Astrocyte of the spinal cord (primary cell): Measurements from ENCODE around the gene IDI2.

ENCODE experiments used
- DNase-seq: peaks from one replicate; pipeline ENCODE4 v3.0.0; 2011; ENCODE audit warnings: low read depth, low spot score
- H3K4me3 ChIP-seq: 2 replicates; pipeline ENCODE4 v1.5.1; 2011; ENCODE audit warnings: low read depth, mild to moderate bottlenecking, low read length, moderate library complexity
- CTCF ChIP-seq: IDR thresholded peaks from 2 replicates; pipeline ENCODE4 v1.5.1; 2012; ENCODE audit warnings: low read depth, mild to moderate bottlenecking, low read length, inconsistent platforms
- in situ Hi-C: cut with HindIII; loops from 2 replicates; pipeline ENCODE4 v1.10.0; 2017; ENCODE audit warnings: low sequenced_read_pairs

IDI2 gene

DNA sequence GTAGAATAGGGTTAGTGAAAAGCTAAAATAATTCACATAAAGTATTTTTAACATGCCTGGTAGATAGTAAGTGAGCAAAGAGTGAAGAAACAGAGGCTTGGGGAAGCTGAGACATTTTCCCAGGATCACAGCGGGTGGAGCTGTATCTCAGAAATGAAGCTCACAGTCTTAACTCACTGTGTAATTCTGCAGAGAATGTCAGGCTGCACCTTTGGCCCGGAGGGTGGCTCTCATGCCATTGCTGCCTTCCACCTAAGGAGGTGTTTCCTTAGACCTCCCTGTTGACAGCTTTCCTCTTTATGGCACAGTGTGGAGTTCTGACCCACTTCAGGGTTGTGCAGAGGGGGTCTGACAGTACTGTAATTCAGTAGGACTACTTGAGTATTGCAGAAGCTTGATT is 40.3 kb downstream of the IDI2 start:
- in situ Hi-C loops, result no loop called here
- no peak for TF ChIP-seq CTCF
- no peak for DNase-seq
- no peak overlapping the region for H3K4me3 ChIP-seq

DNA sequence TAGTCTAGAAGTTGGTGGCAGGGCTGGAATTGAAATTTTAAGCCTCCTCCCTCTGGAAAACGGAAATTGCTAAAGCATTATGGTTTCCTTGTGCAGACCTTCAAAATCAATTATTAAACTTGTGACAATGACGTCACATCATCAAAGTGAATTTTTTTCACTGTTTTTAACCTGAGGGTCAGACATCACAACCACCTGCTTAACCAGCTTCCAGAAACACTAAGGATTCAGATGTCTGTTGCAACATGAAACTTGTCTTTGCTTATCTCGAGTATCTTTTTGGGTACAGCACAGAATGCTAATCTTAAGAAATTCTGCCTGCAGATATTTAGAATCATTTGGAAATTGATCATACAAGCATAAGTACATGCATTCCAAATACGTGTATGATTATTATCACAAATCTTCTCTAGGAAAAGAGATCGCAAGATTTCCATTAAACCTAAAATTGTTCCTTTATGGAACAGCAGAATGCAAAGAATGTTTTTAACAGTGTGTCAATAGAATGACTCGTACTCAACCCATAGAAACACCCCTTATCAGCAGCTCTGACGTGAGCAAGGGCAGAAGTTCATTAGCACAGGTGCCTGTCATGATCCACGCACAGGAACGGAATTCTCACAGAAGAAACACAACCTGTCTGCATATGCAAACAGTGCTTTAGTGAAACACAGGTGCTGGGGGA is 41.5 kb downstream of the IDI2 start:
- in situ Hi-C loops, result no loop called here
- no peak for DNase-seq

DNA sequence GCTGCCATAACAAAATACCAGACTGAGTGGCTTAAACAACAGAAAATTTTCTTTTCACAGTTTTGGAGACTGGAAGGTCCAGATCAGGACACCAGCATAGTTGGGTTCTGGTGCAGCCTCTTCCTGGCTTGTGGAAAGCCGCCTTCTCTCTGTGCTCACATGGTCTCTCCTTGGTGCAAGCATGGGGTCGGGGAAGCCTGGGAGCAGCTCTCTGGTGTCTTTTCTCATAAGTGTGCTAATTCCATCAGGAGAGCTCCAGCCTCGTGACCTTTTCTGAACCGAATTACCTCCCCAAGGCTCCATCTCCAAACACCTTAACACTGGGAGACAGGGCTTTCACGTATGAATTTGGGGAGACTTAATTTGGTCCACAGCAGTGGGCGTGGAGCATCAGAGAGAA is 42.3 kb downstream of the IDI2 start:
- in situ Hi-C loops, result no loop called here
- no peak for TF ChIP-seq CTCF
- no peak overlapping the region for H3K4me3 ChIP-seq
- no peak for DNase-seq

More for the DNA sequence above, 41.5 kb downstream of the IDI2 start:
- no peak for TF ChIP-seq CTCF
- no peak overlapping the region for H3K4me3 ChIP-seq

DNA sequence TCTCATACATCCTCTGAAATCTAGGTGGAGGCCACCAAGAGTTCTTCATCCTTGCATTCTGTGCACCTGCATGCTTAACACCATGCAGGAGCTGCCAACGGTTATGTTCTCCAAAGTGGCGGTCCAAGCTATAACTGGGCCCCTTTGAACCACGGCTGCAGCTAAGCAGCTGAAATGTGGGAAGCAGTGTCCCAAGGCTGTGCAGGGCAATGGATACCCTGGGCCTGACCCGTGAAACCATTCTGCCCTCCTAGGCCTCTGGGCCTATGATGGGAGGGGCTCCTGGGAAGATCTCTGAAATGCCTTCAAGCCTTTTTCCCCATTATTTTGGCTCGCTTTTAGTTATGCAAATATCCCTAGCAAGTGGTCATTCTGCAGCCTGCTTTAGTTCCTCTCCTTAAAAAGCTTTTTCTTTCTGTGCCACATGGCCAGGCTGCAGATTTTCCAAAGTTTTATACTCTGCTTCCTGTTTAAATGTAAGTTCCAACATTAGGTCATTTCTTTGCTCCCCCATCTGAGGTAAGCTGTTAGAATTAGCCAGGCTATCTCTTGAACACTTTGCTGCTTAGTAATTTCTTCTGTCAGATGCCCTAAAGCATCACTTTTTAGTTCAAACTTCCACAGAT is 45.1 kb downstream of the IDI2 start:
- DNase-seq, result no peak
- no peak overlapping the region for H3K4me3 ChIP-seq
- TF ChIP-seq CTCF, result no peak
- in situ Hi-C loops, result no loop called here

GRCh38 chr10:978826-979421 is 46.7 kb downstream of the IDI2 start:
- no peak for DNase-seq
- no peak for TF ChIP-seq CTCF
- in situ Hi-C loops, result no loop called here
- H3K4me3 ChIP-seq, result no peak overlapping the region

- no peak for DNase-seq
- in situ Hi-C loops, result no loop called here
- TF ChIP-seq CTCF, result no peak
- no peak overlapping the region for H3K4me3 ChIP-seq
These were observed 49.3 kb downstream of the IDI2 start for GRCh38 chr10:976316-976715.
